ENCODE results near the gene ATOH1.

ATOH1 gene, protein sequence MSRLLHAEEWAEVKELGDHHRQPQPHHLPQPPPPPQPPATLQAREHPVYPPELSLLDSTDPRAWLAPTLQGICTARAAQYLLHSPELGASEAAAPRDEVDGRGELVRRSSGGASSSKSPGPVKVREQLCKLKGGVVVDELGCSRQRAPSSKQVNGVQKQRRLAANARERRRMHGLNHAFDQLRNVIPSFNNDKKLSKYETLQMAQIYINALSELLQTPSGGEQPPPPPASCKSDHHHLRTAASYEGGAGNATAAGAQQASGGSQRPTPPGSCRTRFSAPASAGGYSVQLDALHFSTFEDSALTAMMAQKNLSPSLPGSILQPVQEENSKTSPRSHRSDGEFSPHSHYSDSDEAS

GRCh38 chr4:93828332-93828994 is at the start of gene ATOH1:
Gene ATOH1, plus strand, starts transcription at chr4:93828753. Its CDS starts 174 bp downstream, at chr4:93828927.
- TF ChIP-seq FOXM1 (IDR thresholded peaks at IDR 0.05; ENCODE audit: borderline replicate concordance) (peak; percentile 6; the same call in 1 of the 2 replicates), ZNF384 (IDR thresholded peaks at IDR 0.05) (peak; percentile 80), ARNT (IDR thresholded peaks at IDR 0.05) (peak; percentile 63; the same call in 1 of the 2 replicates), BHLHE40 (IDR thresholded peaks at IDR 0.05; ENCODE audit: borderline replicate concordance) (no peak), HDGF (IDR thresholded peaks at IDR 0.05; ENCODE audit: borderline replicate concordance) (no peak), L3MBTL2 (conservative IDR thresholded peaks at IDR 0.05) (peak; percentile 94), FOXK2 (IDR thresholded peaks at IDR 0.05) (no peak)
- TF ChIP-seq, protein P1, sequence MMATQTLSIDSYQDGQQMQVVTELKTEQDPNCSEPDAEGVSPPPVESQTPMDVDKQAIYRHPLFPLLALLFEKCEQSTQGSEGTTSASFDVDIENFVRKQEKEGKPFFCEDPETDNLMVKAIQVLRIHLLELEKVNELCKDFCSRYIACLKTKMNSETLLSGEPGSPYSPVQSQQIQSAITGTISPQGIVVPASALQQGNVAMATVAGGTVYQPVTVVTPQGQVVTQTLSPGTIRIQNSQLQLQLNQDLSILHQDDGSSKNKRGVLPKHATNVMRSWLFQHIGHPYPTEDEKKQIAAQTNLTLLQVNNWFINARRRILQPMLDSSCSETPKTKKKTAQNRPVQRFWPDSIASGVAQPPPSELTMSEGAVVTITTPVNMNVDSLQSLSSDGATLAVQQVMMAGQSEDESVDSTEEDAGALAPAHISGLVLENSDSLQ (IDR thresholded peaks at IDR 0.05): peak; percentile 58
- DNase-seq (ENCODE audit: extremely low spot score): peak; percentile 68
- ChIA-PET CTCF (interaction anchor here (1.3 kb wide), 1 partner anchor 46 kb away, joined by 3 read pairs; no protein-coding TSS in a partner anchor), POLR2A (no interaction called here)

GRCh38 chr4:93779228-93779627 is 49.3 kb upstream of the ATOH1 start:
- POLR2A ChIA-PET: no interaction called here
- TF ChIP-seq ARNT (IDR thresholded peaks at IDR 0.05): no peak
- no peak for TF ChIP-seq TARDBP (IDR thresholded peaks at IDR 0.05)
- no peak for TF ChIP-seq ELF4 (IDR thresholded peaks at IDR 0.05)
- TF ChIP-seq NFRKB (IDR thresholded peaks at IDR 0.05): no peak
- no peak for TF ChIP-seq FOXM1 (IDR thresholded peaks at IDR 0.05; ENCODE audit: borderline replicate concordance)
- TF ChIP-seq CTBP1 (IDR thresholded peaks at IDR 0.05; ENCODE audit: borderline replicate concordance): no peak
- TF ChIP-seq BHLHE40 (IDR thresholded peaks at IDR 0.05; ENCODE audit: borderline replicate concordance): no peak
- TF ChIP-seq SP1 (IDR thresholded peaks at IDR 0.05): no peak
- no peak for TF ChIP-seq SUZ12 (IDR thresholded peaks at IDR 0.05)
- no peak for TF ChIP-seq L3MBTL2 (conservative IDR thresholded peaks at IDR 0.05)
- TF ChIP-seq, protein P1 (IDR thresholded peaks at IDR 0.05): no peak
- TF ChIP-seq ZNF384 (IDR thresholded peaks at IDR 0.05): no peak
- TF ChIP-seq FOXA1 (IDR thresholded peaks at IDR 0.05): no peak
- TF ChIP-seq HDGF (IDR thresholded peaks at IDR 0.05; ENCODE audit: borderline replicate concordance): no peak
- TF ChIP-seq FOXK2 (IDR thresholded peaks at IDR 0.05): no peak
- TF ChIP-seq LEF1 (IDR thresholded peaks at IDR 0.05; ENCODE audit: borderline replicate concordance): no peak
- DNase-seq (ENCODE audit: extremely low spot score): no peak
- CTCF ChIA-PET: no interaction called here

GRCh38 chr4:93780080-93780479 is 48.5 kb upstream of the ATOH1 start:
- no peak for DNase-seq (ENCODE audit: extremely low spot score)
- POLR2A ChIA-PET: no interaction called here
- no peak for TF ChIP-seq ELF4 (IDR thresholded peaks at IDR 0.05)
- TF ChIP-seq TARDBP (IDR thresholded peaks at IDR 0.05): no peak
- no peak for TF ChIP-seq SUZ12 (IDR thresholded peaks at IDR 0.05)
- TF ChIP-seq NFRKB (IDR thresholded peaks at IDR 0.05): no peak
- no peak for TF ChIP-seq ARNT (IDR thresholded peaks at IDR 0.05)
- no peak for TF ChIP-seq LEF1 (IDR thresholded peaks at IDR 0.05; ENCODE audit: borderline replicate concordance)
- no peak for TF ChIP-seq FOXM1 (IDR thresholded peaks at IDR 0.05; ENCODE audit: borderline replicate concordance)
- TF ChIP-seq L3MBTL2 (conservative IDR thresholded peaks at IDR 0.05): no peak
- TF ChIP-seq HDGF (IDR thresholded peaks at IDR 0.05; ENCODE audit: borderline replicate concordance): no peak
- TF ChIP-seq SP1 (IDR thresholded peaks at IDR 0.05): no peak
- CTCF ChIA-PET: no interaction called here

DNA sequence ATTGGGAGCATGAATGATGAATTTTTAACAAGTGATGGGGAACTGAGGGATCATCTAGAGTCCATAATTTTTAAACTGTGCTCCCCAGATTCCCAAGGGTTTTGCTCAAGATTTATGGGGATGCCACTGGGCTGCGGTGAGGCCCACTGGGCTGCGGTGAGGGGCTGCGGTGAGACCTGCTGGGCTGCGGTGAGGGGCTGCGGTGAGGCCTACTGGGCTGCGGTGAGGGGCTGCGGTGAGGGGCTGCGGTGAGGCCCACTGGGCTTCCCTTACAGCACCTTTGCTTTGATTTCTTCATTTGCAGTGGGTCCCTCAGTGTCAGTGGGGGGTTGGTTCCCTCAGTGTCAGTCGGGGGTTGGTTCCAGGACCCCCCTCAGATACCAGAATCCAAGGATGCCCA is 47.4 kb upstream of the ATOH1 start:
- ChIA-PET CTCF (no interaction called here), POLR2A (no interaction called here)
- TF ChIP-seq ZNF384 (IDR thresholded peaks at IDR 0.05): no peak
- TF ChIP-seq CTBP1 (IDR thresholded peaks at IDR 0.05; ENCODE audit: borderline replicate concordance): no peak
- TF ChIP-seq FOXA1 (IDR thresholded peaks at IDR 0.05): no peak
- no peak for DNase-seq (ENCODE audit: extremely low spot score)

DNA sequence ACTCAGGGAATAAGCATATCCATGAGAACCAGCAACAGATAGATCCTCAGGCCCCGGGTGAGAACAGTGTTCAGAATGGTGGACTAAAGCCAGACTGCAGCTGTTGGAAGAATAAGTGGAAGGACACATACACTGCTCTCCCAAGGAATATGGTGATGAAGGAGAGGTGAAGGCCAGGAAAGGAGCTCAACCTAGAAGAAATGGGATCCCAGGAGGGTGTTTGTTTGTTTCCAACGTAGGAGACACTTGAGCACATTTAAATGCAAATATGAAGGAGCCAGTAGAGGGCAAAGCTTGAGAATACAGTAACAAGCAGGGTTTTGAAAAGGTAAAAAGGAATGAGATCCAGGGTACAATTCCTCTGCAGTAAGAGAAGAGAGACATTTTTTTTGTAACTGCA is 42.4 kb upstream of the ATOH1 start:
- TF ChIP-seq L3MBTL2 (conservative IDR thresholded peaks at IDR 0.05) (no peak), ZNF384 (IDR thresholded peaks at IDR 0.05) (no peak), ELF4 (IDR thresholded peaks at IDR 0.05) (no peak)
- ChIA-PET CTCF (no interaction called here), POLR2A (no interaction called here)
- no peak for DNase-seq (ENCODE audit: extremely low spot score)

DNA sequence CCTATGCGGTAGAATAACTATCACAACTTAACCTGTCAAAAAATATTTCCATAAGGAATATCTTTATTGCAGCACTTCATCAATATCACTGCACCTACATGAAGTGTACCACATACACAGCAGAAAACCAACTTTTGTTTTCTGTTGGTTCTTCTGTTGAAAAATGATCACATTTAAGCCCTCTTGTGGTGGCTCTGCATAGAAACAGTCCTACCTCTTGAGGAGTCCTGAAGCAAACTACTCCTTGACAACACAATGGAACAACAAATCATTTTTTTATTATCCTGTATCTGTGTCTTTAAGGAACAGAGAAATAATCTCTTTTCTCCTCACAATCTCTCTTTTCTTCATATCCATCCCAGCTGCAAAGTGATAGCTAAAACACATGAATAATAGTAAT is 39.8 kb upstream of the ATOH1 start:
- DNase-seq (ENCODE audit: extremely low spot score): peak; percentile 42
- TF ChIP-seq ARNT (IDR thresholded peaks at IDR 0.05) (no peak), ZNF384 (IDR thresholded peaks at IDR 0.05) (no peak), ELF4 (IDR thresholded peaks at IDR 0.05) (no peak), L3MBTL2 (conservative IDR thresholded peaks at IDR 0.05) (no peak), SUZ12 (IDR thresholded peaks at IDR 0.05) (no peak), HDGF (IDR thresholded peaks at IDR 0.05; ENCODE audit: borderline replicate concordance) (no peak), FOXK2 (IDR thresholded peaks at IDR 0.05) (no peak), TARDBP (IDR thresholded peaks at IDR 0.05) (no peak), SP1 (IDR thresholded peaks at IDR 0.05) (no peak), CTBP1 (IDR thresholded peaks at IDR 0.05; ENCODE audit: borderline replicate concordance) (no peak), LEF1 (IDR thresholded peaks at IDR 0.05; ENCODE audit: borderline replicate concordance) (no peak), NFRKB (IDR thresholded peaks at IDR 0.05) (no peak), FOXM1 (IDR thresholded peaks at IDR 0.05; ENCODE audit: borderline replicate concordance) (no peak)
- TF ChIP-seq, protein P1 (IDR thresholded peaks at IDR 0.05): no peak
- POLR2A ChIA-PET: no interaction called here
- CTCF ChIA-PET: interaction anchor here (0.6 to 0.7 kb wide), 2 partner anchors 335 to 631 kb away, joined by 3 read pairs; no protein-coding TSS in a partner anchor
